Mononuclear cell (primary cell): ENCODE measurements around the gene TRAK1. TPM values are rescaled to one million over a fixed set of nuclear protein-coding genes. Genes with fewer than 3 reads are reported as not detected.

Source experiments
- H3K27me3 ChIP-seq: 2 replicates; pipeline ENCODE4 v1.6.0; 2011; ENCODE audit warnings: low read length, control low read depth; ENCODE audit not compliant: insufficient read depth
- H3K4me1 ChIP-seq: 2 replicates; pipeline ENCODE4 v1.5.1; 2011; ENCODE audit warnings: mild to moderate bottlenecking, low read length, control low read depth; ENCODE audit not compliant: insufficient read depth
- H3K4me3 ChIP-seq: 2 replicates; pipeline ENCODE4 v1.5.1; 2011; ENCODE audit warnings: mild to moderate bottlenecking, low read length, moderate library complexity
- H3K9me3 ChIP-seq: 2 replicates; pipeline ENCODE4 v1.5.1; 2011; ENCODE audit warnings: low read depth, mild to moderate bottlenecking, control low read depth, low read length
- total RNA-seq: library from RNA; depleted of rRNA; stranded (reverse); fragments of >200 nt; gene quantifications from one replicate; pipeline ENCODE4 v1.2.3, GENCODE V29; 2012

The TRAK1 gene
- total RNA-seq, 1 donor = 26.3 TPM

GRCh38 chr3:42247576-42248027, 156.4 kb downstream of the TRAK1 start:
- H3K9me3 ChIP-seq = no peaks in the 10 kb centered on the region
- H3K4me3 ChIP-seq = no peak overlapping the region
- H3K4me1 ChIP-seq = no peaks in the 10 kb centered on the region
- H3K27me3 ChIP-seq = peaks cover 9% of the 10 kb centered on the region

GRCh38 chr3:42250761-42251160, 159.6 kb downstream of the TRAK1 start:
- H3K27me3 ChIP-seq = peaks cover 9% of the 10 kb centered on the region
- H3K4me1 ChIP-seq = no peaks in the 10 kb centered on the region
- H3K4me3 ChIP-seq = no peak overlapping the region
- no peaks in the 10 kb centered on the region for H3K9me3 ChIP-seq

- Histone ChIP-seq H3K9me3 (no peaks in the 10 kb centered on the region), H3K4me1 (no peaks in the 10 kb centered on the region), H3K4me3 (no peak overlapping the region), H3K27me3 (peaks cover 2% of the 10 kb centered on the region)
Observed at GRCh38 chr3:42254566-42254965, 163.4 kb downstream of the TRAK1 start.

- Histone ChIP-seq H3K9me3 (no peaks in the 10 kb centered on the region), H3K27me3 (peaks cover 13% of the 10 kb centered on the region), H3K4me3 (no peak overlapping the region), H3K4me1 (no peaks in the 10 kb centered on the region)
Observed at GRCh38 chr3:42256135-42256819, 165.1 kb downstream of the TRAK1 start.

GRCh38 chr3:42257007-42257406, 165.8 kb downstream of the TRAK1 start:
- Histone ChIP-seq H3K27me3 (peaks cover 20% of the 10 kb centered on the region), H3K4me1 (no peaks in the 10 kb centered on the region), H3K9me3 (no peaks in the 10 kb centered on the region), H3K4me3 (no peak overlapping the region)

- H3K4me1 ChIP-seq = peaks cover 7% of the 10 kb centered on the region
- no peak overlapping the region for H3K4me3 ChIP-seq
- peaks cover 62% of the 10 kb centered on the region for H3K27me3 ChIP-seq
- H3K9me3 ChIP-seq = no peaks in the 10 kb centered on the region
Observed at GRCh38 chr3:42262525-42262924, 171.4 kb downstream of the TRAK1 start.

GRCh38 chr3:42263354-42264346, 172.5 kb downstream of the TRAK1 start:
- Histone ChIP-seq H3K27me3 (peaks cover 70% of the 10 kb centered on the region), H3K4me1 (peaks cover 7% of the 10 kb centered on the region), H3K9me3 (no peaks in the 10 kb centered on the region), H3K4me3 (no peak overlapping the region)

GRCh38 chr3:42264399-42265058, 173.4 kb downstream of the TRAK1 start:
- H3K4me1 ChIP-seq = peaks cover 7% of the 10 kb centered on the region
- H3K27me3 ChIP-seq = peaks cover 77% of the 10 kb centered on the region
- H3K9me3 ChIP-seq = no peaks in the 10 kb centered on the region
- no peak overlapping the region for H3K4me3 ChIP-seq

- Histone ChIP-seq H3K4me1 (peaks cover 7% of the 10 kb centered on the region), H3K9me3 (no peaks in the 10 kb centered on the region), H3K4me3 (no peak overlapping the region), H3K27me3 (peaks cover 72% of the 10 kb centered on the region)
Observed at GRCh38 chr3:42265059-42265991, 174.2 kb downstream of the TRAK1 start.

- no peaks in the 10 kb centered on the region for H3K9me3 ChIP-seq
- peaks cover 7% of the 10 kb centered on the region for H3K4me1 ChIP-seq
- H3K4me3 ChIP-seq = no peak within 1 kb of the TSS
- peaks cover 67% of the 10 kb centered on the region for H3K27me3 ChIP-seq
Observed at GRCh38 chr3:42266085-42266484, 174.9 kb downstream of the TRAK1 start, which contains the start of gene CCK. CCK (minus strand) TSS chr3:42266185; CDS start chr3:42263630, 2,555 bp downstream.

GRCh38 chr3:42267878-42268277, 176.7 kb downstream of the TRAK1 start:
- Histone ChIP-seq H3K4me1 (peaks cover 7% of the 10 kb centered on the region), H3K27me3 (peaks cover 51% of the 10 kb centered on the region), H3K9me3 (no peaks in the 10 kb centered on the region), H3K4me3 (no peak overlapping the region)

- Histone ChIP-seq H3K4me1 (no peaks in the 10 kb centered on the region), H3K27me3 (peaks cover 33% of the 10 kb centered on the region), H3K4me3 (no peak overlapping the region), H3K9me3 (no peaks in the 10 kb centered on the region)
Observed at GRCh38 chr3:42269647-42270046, 178.5 kb downstream of the TRAK1 start.

- H3K4me3 ChIP-seq = no peak overlapping the region
- H3K9me3 ChIP-seq = no peaks in the 10 kb centered on the region
- no peaks in the 10 kb centered on the region for H3K4me1 ChIP-seq
- H3K27me3 ChIP-seq = peaks cover 26% of the 10 kb centered on the region
Observed at GRCh38 chr3:42270561-42270960, 179.4 kb downstream of the TRAK1 start.

GRCh38 chr3:42271786-42272185, 180.6 kb downstream of the TRAK1 start:
- H3K9me3 ChIP-seq = no peaks in the 10 kb centered on the region
- H3K4me3 ChIP-seq = no peak overlapping the region
- no peaks in the 10 kb centered on the region for H3K4me1 ChIP-seq
- H3K27me3 ChIP-seq = peaks cover 22% of the 10 kb centered on the region
